ENCODE results near the gene EOLA1.

GRCh38 chrX:149569770-149570169, 29.0 kb downstream of the EOLA1 start:
- no peak for TF ChIP-seq CTCF (IDR thresholded peaks at IDR 0.05)
- no peak for TF ChIP-seq POLR2A (IDR thresholded peaks at IDR 0.05)
- no peak for TF ChIP-seq POLR2AphosphoS5 (IDR thresholded peaks at IDR 0.05)
- no peak for TF ChIP-seq EP300 (IDR thresholded peaks at IDR 0.05)
